AG04449 (cell line): ENCODE measurements around the gene UQCC5.
A peak's percentile ranks its signal among the peaks of the same experiment; 100 is the strongest.

Experiments used
- CTCF ChIA-PET: fragments of 350-600 bp; formaldehyde crosslinking; extraction: SDS; loops from one replicate; lab custom pipeline; 2021; ENCODE audit warnings: antibody characterized with exemption; lab: Yijun Ruan, JAX
- POLR2A ChIA-PET: fragments of 400-600, 350-600 bp; formaldehyde crosslinking; extraction: SDS; loops from one replicate; lab custom pipeline; 2020; ENCODE audit warnings: antibody characterized with exemption, inconsistent platforms; lab: Yijun Ruan, JAX
- DNase-seq: peaks from one replicate; pipeline ENCODE4 v3.0.0-alpha.2; 2010; ENCODE audit warnings: low read depth, low spot score
- H3K4me3 ChIP-seq: 2 replicates; pipeline ENCODE4 v1.5.1; 2011; ENCODE audit warnings: low read depth, mild to moderate bottlenecking, control low read depth, low read length
- CTCF ChIP-seq: IDR thresholded peaks from one replicate; pipeline ENCODE4 v1.5.1; 2011; ENCODE audit warnings: mild to moderate bottlenecking, moderate library complexity, low read length, control low read depth, inconsistent platforms; ENCODE audit not compliant: insufficient read depth; ENCODE audit errors: missing control alignments

UQCC5 gene

GRCh38 chr3:52536112-52536368, 365 bp upstream of the UQCC5 start:
- no peak for DNase-seq
- POLR2A ChIA-PET = interaction anchor here (0.6 to 1.1 kb wide), 9 partner anchors 9 to 157 kb away, joined by 3 to 9 read pairs (median 4); no protein-coding TSS in a partner anchor
- no peak overlapping the region; the same call in 1 of the 2 replicates for H3K4me3 ChIP-seq
- CTCF ChIA-PET = interaction anchor here (1.0 to 1.3 kb wide), 2 partner anchors 11 to 108 kb away, joined by 4 read pairs; no protein-coding TSS in a partner anchor
- no peak for TF ChIP-seq CTCF

- no peak for DNase-seq
- ChIA-PET POLR2A (interaction anchor here (1.0 kb wide), 1 partner anchor 15 kb away, joined by 3 read pairs; no protein-coding TSS in a partner anchor), CTCF (interaction anchor here (0.9 kb wide), 1 partner anchor 48 kb away, joined by 3 read pairs; no protein-coding TSS in a partner anchor)
These were observed 788 bp downstream of the UQCC5 start for GRCh38 chr3:52537165-52537620.

GRCh38 chr3:52537726-52538421, 1.5 kb downstream of the UQCC5 start:
- no peak for DNase-seq
- TF ChIP-seq CTCF = no peak
- ChIA-PET CTCF (interaction anchor here (0.9 kb wide), 1 partner anchor 48 kb away, joined by 3 read pairs; no protein-coding TSS in a partner anchor), POLR2A (interaction anchor here (1.0 kb wide), 1 partner anchor 14 kb away, joined by 3 read pairs; no protein-coding TSS in a partner anchor)
- peak overlapping the region; percentile 91 for H3K4me3 ChIP-seq

More at GRCh38 chr3:52537165-52537620, 788 bp downstream of the UQCC5 start:
- TF ChIP-seq CTCF = no peak
- peak overlapping the region; percentile 91 for H3K4me3 ChIP-seq

GRCh38 chr3:52539010-52539653, 2.7 kb downstream of the UQCC5 start:
- ChIA-PET CTCF (no interaction called here), POLR2A (interaction anchor here (0.7 kb wide), 1 partner anchor 91 kb away, joined by 3 read pairs; no protein-coding TSS in a partner anchor)
- no peak for DNase-seq
- no peak overlapping the region for H3K4me3 ChIP-seq
- TF ChIP-seq CTCF = no peak

- ChIA-PET POLR2A (no interaction called here), CTCF (interaction anchor here (1.2 kb wide), 1 partner anchor 141 kb away, joined by 3 read pairs; no protein-coding TSS in a partner anchor)
- no peak overlapping the region for H3K4me3 ChIP-seq
- no peak for TF ChIP-seq CTCF
- no peak for DNase-seq
These were observed 4.6 kb downstream of the UQCC5 start for GRCh38 chr3:52541050-52541449.

GRCh38 chr3:52544937-52545336, 8.5 kb downstream of the UQCC5 start:
- POLR2A ChIA-PET = interaction anchor here (1.3 kb wide), 1 partner anchor 9 kb away, joined by 9 read pairs; the partner anchor contains the start of gene UQCC5
- CTCF ChIA-PET = interaction anchor here (1.0 kb wide), 1 partner anchor 10 kb away, joined by 4 read pairs; no protein-coding TSS in a partner anchor
- no peak overlapping the region for H3K4me3 ChIP-seq
- TF ChIP-seq CTCF = no peak
- no peak for DNase-seq
